ENCODE results near the gene ASB10.

The ASB10 gene

GRCh38 chr7:151187409-151188251 is 580 bp upstream of the ASB10 start:
- no peak for DNase-seq

GRCh38 chr7:151185762-151186639 is 1.0 kb downstream of the ASB10 start:
- DNase-seq = no peak

- DNase-seq = no peak
These were observed 6.0 kb downstream of the ASB10 start for GRCh38 chr7:151181011-151181431.

- no peak for DNase-seq
These were observed 7.1 kb downstream of the ASB10 start for GRCh38 chr7:151179946-151180345.

- no peak for DNase-seq
These were observed 7.7 kb downstream of the ASB10 start for GRCh38 chr7:151179287-151179860.

- DNase-seq = no peak
These were observed 8.2 kb downstream of the ASB10 start for GRCh38 chr7:151178831-151179230.

- DNase-seq = peak; percentile 7
These were observed 8.8 kb downstream of the ASB10 start for GRCh38 chr7:151178236-151178635.

- DNase-seq = peak; percentile 19
These were observed 9.7 kb downstream of the ASB10 start for GRCh38 chr7:151177310-151177709.

- DNase-seq = no peak
These were observed 10.6 kb downstream of the ASB10 start for GRCh38 chr7:151176401-151176800.

- no peak for DNase-seq
These were observed 11.2 kb downstream of the ASB10 start for GRCh38 chr7:151175793-151176311.

GRCh38 chr7:151175047-151175792 is 11.8 kb downstream of the ASB10 start:
- DNase-seq = no peak

- DNase-seq = peak; percentile 76
These were observed 12.6 kb downstream of the ASB10 start for GRCh38 chr7:151174246-151175046.

- DNase-seq = no peak
These were observed 13.4 kb downstream of the ASB10 start for GRCh38 chr7:151173386-151174245.

GRCh38 chr7:151172273-151173141 is 14.5 kb downstream of the ASB10 start:
- peak; percentile 93 for DNase-seq

GRCh38 chr7:151168787-151169162 is 18.3 kb downstream of the ASB10 start:
- DNase-seq = no peak

GRCh38 chr7:151168003-151168786 is 18.9 kb downstream of the ASB10 start:
- peak; percentile 84 for DNase-seq

- no peak for DNase-seq
These were observed 19.7 kb downstream of the ASB10 start, which contains the start of gene GBX1 for GRCh38 chr7:151167197-151167961. GBX1 (minus strand) TSS chr7:151167694; CDS start chr7:151167548, 146 bp downstream.

Data from activated CD8-positive, alpha-beta memory T cell treated with anti-CD3 and anti-CD28 coated beads for 24 hours (primary cell).